WTC11 (cell line): ENCODE results near the gene ADCY1. TPM values are rescaled to one million over a fixed set of nuclear protein-coding genes. Genes with fewer than 3 reads are reported as not detected.

ENCODE experiments used
- ATAC-seq: fragments of 200-7000 bp; cut with Tn5 transposase; 2 replicates; pipeline ENCODE4 v1.10.0; 2021; ENCODE audit warnings: mild to moderate bottlenecking, moderate library complexity
- CTCF ChIA-PET: fragments of 300-600 bp; sonication (Branson Sonifier 250); formaldehyde crosslinking; loops from one replicate; lab custom pipeline; 2021; ENCODE audit warnings: antibody characterized with exemption; lab: Charles Lee
- POLR2A ChIA-PET: fragments of 350-600 bp; sonication (Branson Sonifier 250); formaldehyde crosslinking; loops from one replicate; lab custom pipeline; 2021; ENCODE audit warnings: antibody characterized with exemption; lab: Charles Lee
- DNase-seq: peaks from one replicate; pipeline ENCODE4 v3.0.0; 2021; ENCODE audit warnings: low spot score
- H3K27ac Mint-ChIP-seq: 2 replicates; pipeline ENCODE4 v1.8.0; 2021; ENCODE audit warnings: mixed read lengths
- H3K27me3 Mint-ChIP-seq: 2 replicates; pipeline ENCODE4 v1.8.0; 2021; ENCODE audit warnings: low read depth, mild to moderate bottlenecking, moderate library complexity, mixed read lengths
- H3K36me3 Mint-ChIP-seq: 2 replicates; pipeline ENCODE4 v1.8.0; 2021; ENCODE audit warnings: mixed read lengths
- H3K4me1 Mint-ChIP-seq: 2 replicates; pipeline ENCODE4 v1.8.0; 2022; ENCODE audit warnings: mixed read lengths
- H3K4me3 Mint-ChIP-seq: 2 replicates; pipeline ENCODE4 v1.8.0; 2021; ENCODE audit warnings: mild to moderate bottlenecking, moderate library complexity, mixed read lengths
- H3K9me3 Mint-ChIP-seq: 2 replicates; pipeline ENCODE4 v1.8.0; 2021; ENCODE audit warnings: mixed read lengths
- ATF2 ChIP-seq: sonication (generic); formaldehyde crosslinking; IDR thresholded peaks from 2 replicates; pipeline ENCODE4 v1.8.1; 2022; ENCODE audit warnings: low read depth, missing genetic modification reagents, borderline replicate concordance
- CREB1 ChIP-seq: sonication (generic); formaldehyde crosslinking; IDR thresholded peaks from 2 replicates; pipeline ENCODE4 v1.8.0; 2023; ENCODE audit warnings: mild to moderate bottlenecking, missing genetic modification reagents
- E2F4 ChIP-seq: sonication (generic); formaldehyde crosslinking; IDR thresholded peaks from 2 replicates; pipeline ENCODE4 v1.8.1; 2022; ENCODE audit warnings: low read depth, mild to moderate bottlenecking, moderate library complexity, missing genetic modification reagents, borderline replicate concordance
- JUN ChIP-seq: sonication (generic); formaldehyde crosslinking; IDR thresholded peaks from 2 replicates; pipeline ENCODE4 v1.8.0; 2023; ENCODE audit warnings: mild to moderate bottlenecking, missing genetic modification reagents
- KAT7 ChIP-seq: sonication (generic); formaldehyde crosslinking; IDR thresholded peaks from 2 replicates; pipeline ENCODE4 v1.8.1; 2023; ENCODE audit warnings: missing genetic modification reagents, mild to moderate bottlenecking, borderline replicate concordance
- MYBL2 ChIP-seq: sonication (generic); formaldehyde crosslinking; IDR thresholded peaks from 2 replicates; pipeline ENCODE4 v1.8.1; 2023; ENCODE audit warnings: mild to moderate bottlenecking, moderate library complexity, missing genetic modification reagents
- PREB ChIP-seq: sonication (generic); formaldehyde crosslinking; IDR thresholded peaks from 2 replicates; pipeline ENCODE4 v1.8.1; 2022; ENCODE audit warnings: mild to moderate bottlenecking, missing genetic modification reagents, moderate library complexity, borderline replicate concordance
- USF1 ChIP-seq: sonication (generic); formaldehyde crosslinking; IDR thresholded peaks from 2 replicates; pipeline ENCODE4 v1.8.0; 2022; ENCODE audit warnings: mild to moderate bottlenecking, missing genetic modification reagents
- ZNF219 ChIP-seq: sonication (generic); formaldehyde crosslinking; IDR thresholded peaks from 2 replicates; pipeline ENCODE4 v1.8.0; 2023; ENCODE audit warnings: missing genetic modification reagents, mild to moderate bottlenecking, borderline replicate concordance
- ZNF263 ChIP-seq: sonication (generic); formaldehyde crosslinking; IDR thresholded peaks from 2 replicates; pipeline ENCODE4 v1.8.1; 2022; ENCODE audit warnings: low read depth, mild to moderate bottlenecking, moderate library complexity, missing genetic modification reagents
- ZSCAN18 ChIP-seq: fragments of 250-450 bp; sonication (Bioruptor Pico); IDR thresholded peaks from 2 replicates; pipeline ENCODE4 v2.1.2; 2022; ENCODE audit warnings: mild to moderate bottlenecking, moderate library complexity
- total RNA-seq: library from RNA; stranded (reverse); gene quantifications from 3 replicates; pipeline ENCODE4 v1.2.3, GENCODE V29; 2021
- TF ChIP-seq, protein P1 (sequence below): sonication (generic); formaldehyde crosslinking; IDR thresholded peaks from 2 replicates; pipeline ENCODE4 v1.8.1; 2023; ENCODE audit warnings: mild to moderate bottlenecking, missing genetic modification reagents, moderate library complexity
- TF ChIP-seq, protein P2 (sequence below): fragments of 250-450 bp; sonication (Bioruptor Pico); IDR thresholded peaks from 2 replicates; pipeline ENCODE4 v1.9.0; 2021; ENCODE audit warnings: mild to moderate bottlenecking, borderline replicate concordance
- TF ChIP-seq, protein P3 (sequence below): sonication (generic); formaldehyde crosslinking; IDR thresholded peaks from 2 replicates; pipeline ENCODE4 v1.8.0; 2022; ENCODE audit warnings: mild to moderate bottlenecking, missing genetic modification reagents

The ADCY1 gene
- total RNA-seq, 1 experiment from 2014 or later, result 29.0 TPM

DNA sequence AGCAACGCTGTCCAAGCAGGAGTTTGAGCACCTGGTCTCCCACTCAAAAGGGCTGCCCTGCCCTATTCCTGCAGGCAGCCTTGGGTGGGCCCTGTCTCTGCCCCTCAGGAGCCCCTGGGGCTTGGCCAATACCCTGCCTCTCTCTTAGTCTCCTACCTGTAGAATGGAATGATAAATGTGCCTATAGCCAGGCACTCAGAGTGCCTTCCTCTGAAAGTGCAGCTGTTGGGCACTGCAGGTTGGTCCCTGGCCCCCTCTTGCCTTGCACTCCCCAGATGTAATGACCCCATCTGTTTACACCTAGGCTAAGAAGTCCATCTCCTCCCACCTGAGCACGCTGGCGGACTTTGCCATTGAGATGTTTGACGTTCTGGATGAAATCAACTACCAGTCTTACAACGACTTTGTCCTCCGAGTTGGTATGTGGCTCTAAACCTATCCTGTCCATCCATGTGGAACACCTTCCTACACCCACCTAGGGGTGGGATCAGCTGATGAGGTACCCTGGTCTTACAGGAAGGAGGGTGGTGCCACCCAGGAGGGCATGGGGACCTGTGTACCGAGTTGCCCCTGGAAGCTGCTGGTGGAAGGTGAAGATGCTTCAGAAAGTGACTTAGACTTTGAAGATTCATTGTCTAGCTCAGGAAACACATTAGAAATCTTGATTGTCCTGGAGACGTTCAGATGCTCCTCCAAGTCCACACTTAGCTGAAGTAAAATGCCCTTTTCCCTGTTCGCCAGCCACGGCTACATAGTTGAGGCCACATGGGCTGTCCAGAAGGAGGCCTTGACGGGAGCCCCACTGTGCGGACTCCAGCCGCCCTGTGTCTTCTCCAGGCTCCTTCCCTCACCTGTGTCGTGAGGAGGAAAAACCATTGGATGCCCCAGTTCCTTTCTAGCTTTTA, 134.1 kb downstream of the ADCY1 start (continued):
- TF ChIP-seq ZNF263 (CRISPR knock-in tag) (no peak), E2F4 (CRISPR knock-in tag) (no peak), MYBL2 (no peak), PREB (CRISPR knock-in tag) (no peak), KAT7 (CRISPR knock-in tag) (no peak), ATF2 (CRISPR knock-in tag) (no peak), CREB1 (CRISPR knock-in tag) (no peak), USF1 (CRISPR knock-in tag) (no peak), ZNF219 (CRISPR knock-in tag) (no peak)
- TF ChIP-seq, protein P1, sequence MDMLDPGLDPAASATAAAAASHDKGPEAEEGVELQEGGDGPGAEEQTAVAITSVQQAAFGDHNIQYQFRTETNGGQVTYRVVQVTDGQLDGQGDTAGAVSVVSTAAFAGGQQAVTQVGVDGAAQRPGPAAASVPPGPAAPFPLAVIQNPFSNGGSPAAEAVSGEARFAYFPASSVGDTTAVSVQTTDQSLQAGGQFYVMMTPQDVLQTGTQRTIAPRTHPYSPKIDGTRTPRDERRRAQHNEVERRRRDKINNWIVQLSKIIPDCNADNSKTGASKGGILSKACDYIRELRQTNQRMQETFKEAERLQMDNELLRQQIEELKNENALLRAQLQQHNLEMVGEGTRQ, result no peak
- TF ChIP-seq, all 79 proteins: peak for 0

GRCh38 chr7:45709168-45710042, 135.2 kb downstream of the ADCY1 start:
- CTCF ChIA-PET, result interaction anchor here (1.7 kb wide), 1 partner anchor 46 kb away, joined by 6 read pairs; no protein-coding TSS in a partner anchor
- POLR2A ChIA-PET, result no interaction called here

More at GRCh38 chr7:45709168-45710042, 135.2 kb downstream of the ADCY1 start:
- TF ChIP-seq ZSCAN18 (no peak), JUN (CRISPR knock-in tag) (no peak)
- TF ChIP-seq, protein P2, sequence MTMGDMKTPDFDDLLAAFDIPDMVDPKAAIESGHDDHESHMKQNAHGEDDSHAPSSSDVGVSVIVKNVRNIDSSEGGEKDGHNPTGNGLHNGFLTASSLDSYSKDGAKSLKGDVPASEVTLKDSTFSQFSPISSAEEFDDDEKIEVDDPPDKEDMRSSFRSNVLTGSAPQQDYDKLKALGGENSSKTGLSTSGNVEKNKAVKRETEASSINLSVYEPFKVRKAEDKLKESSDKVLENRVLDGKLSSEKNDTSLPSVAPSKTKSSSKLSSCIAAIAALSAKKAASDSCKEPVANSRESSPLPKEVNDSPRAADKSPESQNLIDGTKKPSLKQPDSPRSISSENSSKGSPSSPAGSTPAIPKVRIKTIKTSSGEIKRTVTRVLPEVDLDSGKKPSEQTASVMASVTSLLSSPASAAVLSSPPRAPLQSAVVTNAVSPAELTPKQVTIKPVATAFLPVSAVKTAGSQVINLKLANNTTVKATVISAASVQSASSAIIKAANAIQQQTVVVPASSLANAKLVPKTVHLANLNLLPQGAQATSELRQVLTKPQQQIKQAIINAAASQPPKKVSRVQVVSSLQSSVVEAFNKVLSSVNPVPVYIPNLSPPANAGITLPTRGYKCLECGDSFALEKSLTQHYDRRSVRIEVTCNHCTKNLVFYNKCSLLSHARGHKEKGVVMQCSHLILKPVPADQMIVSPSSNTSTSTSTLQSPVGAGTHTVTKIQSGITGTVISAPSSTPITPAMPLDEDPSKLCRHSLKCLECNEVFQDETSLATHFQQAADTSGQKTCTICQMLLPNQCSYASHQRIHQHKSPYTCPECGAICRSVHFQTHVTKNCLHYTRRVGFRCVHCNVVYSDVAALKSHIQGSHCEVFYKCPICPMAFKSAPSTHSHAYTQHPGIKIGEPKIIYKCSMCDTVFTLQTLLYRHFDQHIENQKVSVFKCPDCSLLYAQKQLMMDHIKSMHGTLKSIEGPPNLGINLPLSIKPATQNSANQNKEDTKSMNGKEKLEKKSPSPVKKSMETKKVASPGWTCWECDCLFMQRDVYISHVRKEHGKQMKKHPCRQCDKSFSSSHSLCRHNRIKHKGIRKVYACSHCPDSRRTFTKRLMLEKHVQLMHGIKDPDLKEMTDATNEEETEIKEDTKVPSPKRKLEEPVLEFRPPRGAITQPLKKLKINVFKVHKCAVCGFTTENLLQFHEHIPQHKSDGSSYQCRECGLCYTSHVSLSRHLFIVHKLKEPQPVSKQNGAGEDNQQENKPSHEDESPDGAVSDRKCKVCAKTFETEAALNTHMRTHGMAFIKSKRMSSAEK (CRISPR knock-in tag), result no peak
- TF ChIP-seq, protein P3, sequence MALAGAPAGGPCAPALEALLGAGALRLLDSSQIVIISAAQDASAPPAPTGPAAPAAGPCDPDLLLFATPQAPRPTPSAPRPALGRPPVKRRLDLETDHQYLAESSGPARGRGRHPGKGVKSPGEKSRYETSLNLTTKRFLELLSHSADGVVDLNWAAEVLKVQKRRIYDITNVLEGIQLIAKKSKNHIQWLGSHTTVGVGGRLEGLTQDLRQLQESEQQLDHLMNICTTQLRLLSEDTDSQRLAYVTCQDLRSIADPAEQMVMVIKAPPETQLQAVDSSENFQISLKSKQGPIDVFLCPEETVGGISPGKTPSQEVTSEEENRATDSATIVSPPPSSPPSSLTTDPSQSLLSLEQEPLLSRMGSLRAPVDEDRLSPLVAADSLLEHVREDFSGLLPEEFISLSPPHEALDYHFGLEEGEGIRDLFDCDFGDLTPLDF (CRISPR knock-in tag), result no peak
- H3K36me3 Mint-ChIP-seq, result peaks cover 4% of the 10 kb centered on the region; the same call in 1 of the 2 replicates
- H3K4me1 Mint-ChIP-seq, result no peaks in the 10 kb centered on the region
- H3K9me3 Mint-ChIP-seq, result no peaks in the 10 kb centered on the region
- no peak overlapping the region for H3K27ac Mint-ChIP-seq
- DNase-seq (peak; percentile 5), ATAC-seq (no peak)
- H3K4me3 Mint-ChIP-seq, result no peak overlapping the region
- no peaks in the 10 kb centered on the region for H3K27me3 Mint-ChIP-seq
